Measurements from ENCODE around the gene CCZ1.
A peak's percentile ranks its signal among the peaks of the same experiment; 100 is the strongest.
"Not testable (repeated sequence)": the region's sequence is repeated elsewhere in the genome, so short reads cannot be mapped to it uniquely, and the experiment has no call there.

Gene CCZ1

GRCh38 chr7:5898480-5899224, at the start of gene CCZ1:
Gene CCZ1, plus strand, starts transcription at chr7:5898733. Its CDS starts 67 bp downstream, at chr7:5898800.
- DNase-seq (ENCODE audit: low read depth in 2 of 2), result peak; percentile 58 to 68

- DNase-seq (ENCODE audit: low read depth in 2 of 2), result no peak
Observed at GRCh38 chr7:5850944-5851343, 47.6 kb upstream of the CCZ1 start.

- no peak for DNase-seq (ENCODE audit: low read depth in 2 of 2)
Observed at GRCh38 chr7:5854738-5855137, 43.8 kb upstream of the CCZ1 start.

- DNase-seq (ENCODE audit: low read depth in 2 of 2), result not testable (repeated sequence)
Observed at GRCh38 chr7:5857041-5857575, 41.4 kb upstream of the CCZ1 start.

- not testable (repeated sequence) for DNase-seq (ENCODE audit: low read depth in 2 of 2)
Observed at GRCh38 chr7:5858494-5858893, 40.0 kb upstream of the CCZ1 start.

GRCh38 chr7:5861281-5861680, 37.3 kb upstream of the CCZ1 start:
- DNase-seq (ENCODE audit: low read depth in 2 of 2), result not testable (repeated sequence)

GRCh38 chr7:5862753-5863366, 35.7 kb upstream of the CCZ1 start:
- DNase-seq (ENCODE audit: low read depth in 2 of 2), result not testable (repeated sequence)

GRCh38 chr7:5865279-5865931, 33.1 kb upstream of the CCZ1 start:
- DNase-seq (ENCODE audit: low read depth in 2 of 2), result not testable (repeated sequence)

GRCh38 chr7:5867060-5867459, 31.5 kb upstream of the CCZ1 start:
- no peak for DNase-seq (ENCODE audit: low read depth in 2 of 2)

- DNase-seq (ENCODE audit: low read depth in 2 of 2), result not testable (repeated sequence)
Observed at GRCh38 chr7:5868928-5869341, 29.6 kb upstream of the CCZ1 start.

GRCh38 chr7:5869691-5870090, 28.8 kb upstream of the CCZ1 start:
- no peak for DNase-seq (ENCODE audit: low read depth in 2 of 2)

GRCh38 chr7:5870311-5870710, 28.2 kb upstream of the CCZ1 start:
- no peak for DNase-seq (ENCODE audit: low read depth in 2 of 2)

- DNase-seq (ENCODE audit: low read depth in 2 of 2), result no peak
Observed at GRCh38 chr7:5872326-5872725, 26.2 kb upstream of the CCZ1 start.

- DNase-seq (ENCODE audit: low read depth in 2 of 2), result not testable (repeated sequence)
Observed at GRCh38 chr7:5879591-5879990, 18.9 kb upstream of the CCZ1 start.

GRCh38 chr7:5880106-5880505, 18.4 kb upstream of the CCZ1 start:
- not testable (repeated sequence) for DNase-seq (ENCODE audit: low read depth in 2 of 2)

- not testable (repeated sequence) for DNase-seq (ENCODE audit: low read depth in 2 of 2)
Observed at GRCh38 chr7:5884431-5884830, 14.1 kb upstream of the CCZ1 start.

GRCh38 chr7:5888021-5888420, 10.5 kb upstream of the CCZ1 start:
- not testable (repeated sequence) for DNase-seq (ENCODE audit: low read depth in 2 of 2)

GRCh38 chr7:5890244-5890643, 8.3 kb upstream of the CCZ1 start:
- DNase-seq (ENCODE audit: low read depth in 2 of 2), result not testable (repeated sequence)

GRCh38 chr7:5892498-5892897, 6.0 kb upstream of the CCZ1 start:
- no peak for DNase-seq (ENCODE audit: low read depth in 2 of 2)

GRCh38 chr7:5897369-5897919, 1.1 kb upstream of the CCZ1 start:
- not testable (repeated sequence) for DNase-seq (ENCODE audit: low read depth in 2 of 2)

GRCh38 chr7:5903002-5903401, 4.5 kb downstream of the CCZ1 start:
- not testable (repeated sequence) for DNase-seq (ENCODE audit: low read depth in 2 of 2)

- DNase-seq (ENCODE audit: low read depth in 2 of 2), result not testable (repeated sequence)
Observed at GRCh38 chr7:5904726-5905125, 6.2 kb downstream of the CCZ1 start.
